Subcutaneous abdominal adipose tissue (tissue), 5 donors: ENCODE data around the gene PKDREJ.

Experiments used
- H3K27ac ChIP-seq: one replicate; pipeline ENCODE4 v1.7.0; 2013; ENCODE audit warnings: low read depth, mild to moderate bottlenecking, inconsistent platforms, low read length, moderate library complexity
- H3K27me3 ChIP-seq, 5 donors: one replicate each; pipeline ENCODE4 v1.7.0; 2013; ENCODE audit warnings: low read length in 5 of 5, inconsistent platforms in 1 of 5; ENCODE audit not compliant: control insufficient read depth in 5 of 5, insufficient read depth in 4 of 5
- H3K36me3 ChIP-seq, 5 donors: one replicate each; pipeline ENCODE4 v1.7.0; 2013; ENCODE audit warnings: low read length in 5 of 5; ENCODE audit not compliant: control insufficient read depth in 5 of 5, insufficient read depth in 5 of 5
- H3K4me1 ChIP-seq, 5 donors: one replicate each; pipeline ENCODE4 v1.7.0; 2013; ENCODE audit warnings: low read length in 5 of 5, mild to moderate bottlenecking in 3 of 5, moderate library complexity in 1 of 5; ENCODE audit not compliant: control insufficient read depth in 5 of 5, insufficient read depth in 5 of 5
- H3K4me3 ChIP-seq, 5 donors: one replicate each; pipeline ENCODE4 v1.7.0; 2013; ENCODE audit warnings: low read length in 5 of 5, low read depth in 1 of 5
- H3K9ac ChIP-seq, 5 donors: one replicate each; pipeline ENCODE4 v1.7.0; 2013; ENCODE audit warnings: low read length in 5 of 5, mild to moderate bottlenecking in 4 of 5, moderate library complexity in 3 of 5
- H3K9me3 ChIP-seq, 5 donors: one replicate each; pipeline ENCODE4 v1.7.0; 2013; ENCODE audit warnings: low read length in 5 of 5; ENCODE audit not compliant: control insufficient read depth in 5 of 5
- donor health status: healthy.
- donor health status: healthy.
- donor health status: healthy.
- donor health status: healthy.
- donor health status: healthy.

PKDREJ gene

DNA sequence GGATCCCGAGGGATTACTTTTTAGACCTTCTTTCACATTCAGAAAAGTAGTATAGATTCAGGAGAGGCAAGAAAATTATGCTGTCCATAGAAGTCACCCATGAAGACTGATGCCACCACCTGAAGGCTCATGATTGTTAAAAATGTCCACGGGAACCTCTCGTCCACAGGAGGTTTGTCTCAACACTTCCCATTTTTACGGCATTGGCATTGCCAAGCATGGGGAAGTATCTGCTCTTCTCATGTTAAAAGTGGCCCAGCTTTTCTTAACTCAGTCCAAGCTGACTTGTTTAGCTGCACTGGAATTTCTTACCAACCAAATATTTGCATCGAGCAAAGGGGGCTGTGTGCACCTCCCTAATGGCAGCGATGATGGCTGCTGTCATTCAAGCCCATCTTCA, 22.6 kb downstream of the PKDREJ start:
- H3K4me3 ChIP-seq: no peak overlapping the region
- H3K27ac ChIP-seq: no peak overlapping the region
- H3K36me3 ChIP-seq: peaks cover 2 to 59% (median 50%) of the 10 kb centered on the region in 5 donors
- H3K9me3 ChIP-seq: no peaks in the 10 kb centered on the region
- H3K27me3 ChIP-seq: no peaks in the 10 kb centered on the region
- H3K9ac ChIP-seq: no peak overlapping the region
- peaks cover 2 to 10% (median 6%) of the 10 kb centered on the region in 5 donors for H3K4me1 ChIP-seq

DNA sequence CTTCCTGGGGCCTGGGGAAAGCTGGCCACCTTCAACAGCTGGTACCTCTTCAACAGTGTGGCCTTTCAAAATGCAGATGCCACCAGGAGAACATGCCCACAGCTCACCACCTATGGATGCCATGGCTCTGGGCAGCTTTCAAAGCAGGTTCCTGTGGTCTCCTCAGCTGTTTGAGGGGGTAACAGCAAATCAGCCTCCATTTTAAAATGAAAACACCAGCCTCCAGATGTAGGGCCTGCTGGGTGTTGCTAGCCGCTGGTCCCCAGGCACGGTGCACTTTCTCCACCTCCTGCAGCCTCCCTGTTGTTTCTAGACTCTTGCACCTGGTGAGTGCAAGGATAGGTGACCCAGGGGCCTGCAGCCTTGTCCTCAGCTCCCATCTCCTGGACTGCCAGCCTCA, 23.1 kb downstream of the PKDREJ start:
- peaks cover 4 to 62% (median 54%) of the 10 kb centered on the region in 5 donors for H3K36me3 ChIP-seq
- no peaks in the 10 kb centered on the region for H3K9me3 ChIP-seq
- no peak overlapping the region for H3K9ac ChIP-seq
- no peak overlapping the region for H3K4me3 ChIP-seq
- no peak overlapping the region for H3K27ac ChIP-seq
- peaks cover 0 to 5% (median 2%) of the 10 kb centered on the region in 5 donors for H3K4me1 ChIP-seq
- no peaks in the 10 kb centered on the region for H3K27me3 ChIP-seq

DNA sequence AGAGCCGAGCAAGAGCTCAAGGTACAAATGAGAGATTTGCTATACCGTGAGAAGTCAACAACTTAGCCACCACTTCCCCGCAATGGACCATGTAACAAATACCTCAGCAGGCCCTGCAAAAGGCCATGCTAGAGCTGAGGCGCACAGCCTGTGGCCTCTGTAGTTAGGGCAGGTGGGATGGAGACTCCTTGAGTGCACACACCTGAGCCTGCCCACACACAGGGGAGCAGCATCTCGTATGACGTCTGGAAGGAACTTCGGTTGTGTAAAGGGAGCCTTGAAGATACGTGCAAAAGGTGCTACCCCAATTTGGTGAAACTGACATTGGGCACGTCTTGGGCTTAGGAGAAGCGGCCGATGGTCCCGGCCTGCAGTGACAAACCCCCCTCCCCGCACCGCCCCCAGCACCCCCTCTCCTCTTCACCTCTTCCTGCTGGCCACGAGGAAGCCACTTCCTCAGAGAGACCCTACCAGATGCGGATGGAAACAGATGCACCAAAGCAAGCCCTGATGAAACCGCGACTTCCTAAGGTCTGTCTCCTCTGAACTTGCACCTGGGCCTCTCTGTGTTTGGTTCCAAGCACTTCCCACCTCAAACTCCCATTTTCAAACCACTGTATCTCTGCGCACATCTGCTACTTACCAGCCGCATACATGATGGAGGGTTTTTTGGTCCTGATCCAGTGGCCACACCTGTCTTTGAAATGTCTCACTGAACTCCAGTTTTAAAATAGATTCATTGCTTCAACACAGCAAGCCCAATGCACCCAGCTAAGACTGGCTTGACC, 23.7 kb downstream of the PKDREJ start:
- peaks cover 0 to 5% (median 0%) of the 10 kb centered on the region in 5 donors for H3K4me1 ChIP-seq
- H3K4me3 ChIP-seq: no peak overlapping the region
- H3K36me3 ChIP-seq: peaks cover 4 to 57% (median 50%) of the 10 kb centered on the region in 5 donors
- H3K27me3 ChIP-seq: no peaks in the 10 kb centered on the region
- H3K27ac ChIP-seq: no peak overlapping the region
- no peak overlapping the region for H3K9ac ChIP-seq
- H3K9me3 ChIP-seq: no peaks in the 10 kb centered on the region

DNA sequence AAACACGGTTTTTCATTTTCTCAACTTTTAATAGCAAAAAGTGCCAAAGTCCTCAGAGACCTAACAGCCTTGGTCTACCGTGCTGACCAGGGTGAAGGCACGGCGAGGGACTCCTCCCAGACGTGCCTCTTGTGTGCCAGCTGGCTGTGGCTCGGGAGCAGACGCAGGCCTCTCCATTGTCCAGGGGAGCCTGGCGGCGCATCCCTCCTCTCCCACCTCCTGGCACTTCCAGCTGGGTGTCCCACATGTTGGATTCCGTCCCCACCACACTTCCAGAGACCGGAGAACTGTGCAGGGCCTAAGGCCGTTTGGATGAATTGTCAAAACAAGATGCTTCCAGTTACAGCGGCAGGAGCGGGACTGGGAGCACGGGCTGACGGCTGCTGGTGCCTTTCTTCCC, 24.6 kb downstream of the PKDREJ start:
- Histone ChIP-seq H3K27ac (no peak overlapping the region), H3K27me3 (no peaks in the 10 kb centered on the region), H3K9me3 (no peaks in the 10 kb centered on the region), H3K9ac (no peak overlapping the region), H3K4me3 (no peak overlapping the region), H3K36me3 (peaks cover 4 to 49% (median 44%) of the 10 kb centered on the region in 5 donors), H3K4me1 (peaks cover 0 to 5% (median 0%) of the 10 kb centered on the region in 5 donors)

DNA sequence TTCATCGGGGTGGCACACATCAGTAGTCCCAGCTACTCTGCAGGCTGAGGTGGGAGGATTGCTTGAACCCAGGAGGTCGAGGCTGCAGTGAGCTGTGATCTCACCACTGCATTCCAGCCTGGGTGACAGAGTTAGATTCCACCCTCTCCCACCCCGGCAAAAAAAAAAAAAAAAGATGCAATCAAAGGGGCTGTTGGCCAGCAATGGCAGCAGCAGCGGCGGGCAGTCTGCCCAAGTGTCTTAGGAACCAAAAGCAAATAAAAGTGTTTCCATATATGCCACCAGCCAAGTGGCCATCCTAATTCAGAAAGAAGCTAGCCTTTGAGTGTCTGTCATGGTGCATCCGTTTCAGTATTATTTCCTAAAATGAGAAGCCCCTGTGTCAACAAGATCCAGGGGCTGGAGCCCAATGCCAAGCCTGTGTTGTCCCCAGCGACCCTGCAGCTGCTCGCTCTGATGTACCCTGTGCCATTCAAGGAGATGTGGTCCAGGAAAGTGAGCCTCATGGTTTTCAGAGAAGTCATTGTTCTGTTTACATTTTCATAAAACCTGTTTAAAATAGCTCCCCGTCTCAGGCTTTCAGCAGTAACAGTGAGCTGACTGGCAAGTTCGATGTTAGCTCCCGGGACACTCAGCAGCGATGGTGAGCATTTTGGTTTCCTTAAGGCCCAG, 25.6 kb downstream of the PKDREJ start:
- Histone ChIP-seq H3K9me3 (no peaks in the 10 kb centered on the region), H3K36me3 (peaks cover 4 to 49% (median 38%) of the 10 kb centered on the region in 5 donors), H3K4me3 (no peak overlapping the region), H3K27ac (no peak overlapping the region), H3K27me3 (no peaks in the 10 kb centered on the region), H3K9ac (no peak overlapping the region), H3K4me1 (peaks cover 0 to 6% (median 2%) of the 10 kb centered on the region in 5 donors)

DNA sequence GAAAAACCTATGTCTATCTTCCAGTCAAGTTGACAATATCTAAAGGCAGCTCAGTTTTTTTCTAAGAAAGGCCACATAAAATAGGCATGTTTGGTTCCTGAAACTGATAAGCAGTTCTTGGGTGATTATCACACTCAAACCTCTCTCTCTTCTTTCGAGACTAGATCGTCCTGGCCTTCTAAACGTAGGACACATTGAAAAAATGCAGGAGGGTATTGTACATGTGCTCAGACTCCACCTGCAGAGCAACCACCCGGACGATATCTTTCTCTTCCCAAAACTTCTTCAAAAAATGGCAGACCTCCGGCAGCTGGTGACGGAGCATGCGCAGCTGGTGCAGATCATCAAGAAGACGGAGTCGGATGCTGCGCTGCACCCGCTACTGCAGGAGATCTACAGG, 28.2 kb downstream of the PKDREJ start:
- Histone ChIP-seq H3K27me3 (no peaks in the 10 kb centered on the region), H3K27ac (no peak overlapping the region), H3K36me3 (peaks cover 7 to 55% (median 46%) of the 10 kb centered on the region in 5 donors), H3K4me1 (peaks cover 0 to 6% (median 2%) of the 10 kb centered on the region in 5 donors), H3K4me3 (no peak overlapping the region), H3K9me3 (no peaks in the 10 kb centered on the region), H3K9ac (no peak overlapping the region)

DNA sequence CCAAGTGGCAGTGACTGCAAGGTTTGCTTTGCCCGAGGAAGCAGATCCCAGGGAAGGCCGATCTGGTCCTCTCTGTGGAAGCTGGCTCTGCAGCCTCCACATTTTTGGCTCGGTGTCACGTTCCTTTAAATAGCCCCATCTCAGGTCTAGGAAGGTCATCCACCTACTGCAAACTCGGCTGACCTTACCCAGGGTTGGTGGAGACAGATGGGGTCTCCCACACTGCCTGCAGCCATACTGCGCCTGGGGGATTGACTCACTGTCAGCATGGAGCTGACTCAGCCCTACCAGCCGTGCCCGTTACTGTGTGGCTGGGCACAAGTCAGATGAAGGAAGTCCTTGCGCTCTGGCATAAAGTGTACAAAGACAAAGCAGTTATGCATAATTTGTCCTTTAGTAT, 29.9 kb downstream of the PKDREJ start:
- Histone ChIP-seq H3K4me3 (no peak overlapping the region), H3K9ac (no peak overlapping the region), H3K4me1 (peaks cover 0 to 6% (median 0%) of the 10 kb centered on the region in 5 donors), H3K27me3 (no peaks in the 10 kb centered on the region), H3K36me3 (peaks cover 7 to 40% (median 30%) of the 10 kb centered on the region in 5 donors), H3K9me3 (no peaks in the 10 kb centered on the region), H3K27ac (no peak overlapping the region)

DNA sequence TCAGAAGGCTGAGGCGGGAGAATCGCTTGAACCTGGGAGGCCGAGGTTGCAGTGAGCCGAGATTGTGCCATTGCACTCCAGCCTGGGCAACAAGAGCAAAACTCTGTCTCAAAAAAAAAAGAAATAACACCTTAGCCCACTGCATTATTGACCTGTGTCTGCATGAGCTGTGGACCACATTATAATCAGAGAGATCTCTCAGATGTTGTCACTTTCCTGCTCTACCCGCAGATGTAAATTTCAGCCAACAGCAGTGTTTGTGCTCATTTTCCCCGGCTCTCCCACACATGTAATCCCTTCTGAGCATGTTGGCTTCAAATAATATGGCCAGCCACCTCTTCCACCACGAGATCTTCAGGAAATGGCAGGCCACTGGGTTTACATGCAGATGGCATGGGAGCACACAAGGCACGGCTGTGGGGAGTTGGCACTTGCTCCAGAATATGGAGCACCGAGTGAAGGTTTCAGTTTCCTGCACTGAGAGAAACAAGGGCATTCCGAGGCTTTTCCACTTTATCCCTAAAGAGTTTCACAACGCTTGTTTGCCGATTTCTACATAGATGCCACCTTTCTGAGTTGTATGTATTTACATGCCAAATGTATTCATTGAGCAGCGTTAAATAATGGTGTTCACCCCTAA, 32.8 kb downstream of the PKDREJ start:
- no peak overlapping the region for H3K27ac ChIP-seq
- peaks cover 4 to 28% (median 21%) of the 10 kb centered on the region in 5 donors for H3K36me3 ChIP-seq
- no peak overlapping the region for H3K9ac ChIP-seq

DNA sequence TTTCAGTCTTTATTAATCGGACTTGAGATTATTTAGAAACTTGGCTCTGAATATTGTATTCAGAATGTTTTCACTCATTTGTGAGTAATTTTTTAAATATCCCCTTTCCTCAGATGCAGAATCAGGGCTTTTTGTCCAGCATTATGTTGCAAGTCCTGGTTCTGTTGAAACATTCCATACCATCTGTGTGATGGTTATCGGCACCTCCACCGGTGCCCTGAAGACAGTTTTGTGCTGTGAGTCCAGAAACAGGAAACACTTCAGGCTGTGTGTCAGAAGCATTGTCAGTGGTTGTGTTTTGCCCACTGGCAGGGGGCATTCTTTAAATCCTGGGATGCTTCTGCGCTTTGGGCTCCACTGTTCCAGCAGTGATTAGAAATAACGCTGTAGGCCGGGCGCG, 33.4 kb downstream of the PKDREJ start:
- peaks cover 2 to 23% (median 19%) of the 10 kb centered on the region in 5 donors for H3K36me3 ChIP-seq
- no peaks in the 10 kb centered on the region for H3K27me3 ChIP-seq
- H3K9ac ChIP-seq: no peak overlapping the region
- no peaks in the 10 kb centered on the region for H3K9me3 ChIP-seq
- H3K4me1 ChIP-seq: peaks cover 0 to 6% (median 0%) of the 10 kb centered on the region in 5 donors
- no peak overlapping the region for H3K27ac ChIP-seq
- no peak overlapping the region for H3K4me3 ChIP-seq

More for the DNA sequence above, 32.8 kb downstream of the PKDREJ start:
- H3K4me3 ChIP-seq: no peak overlapping the region
- H3K4me1 ChIP-seq: peaks cover 0 to 6% (median 0%) of the 10 kb centered on the region in 5 donors
- no peaks in the 10 kb centered on the region for H3K27me3 ChIP-seq
- H3K9me3 ChIP-seq: no peaks in the 10 kb centered on the region

DNA sequence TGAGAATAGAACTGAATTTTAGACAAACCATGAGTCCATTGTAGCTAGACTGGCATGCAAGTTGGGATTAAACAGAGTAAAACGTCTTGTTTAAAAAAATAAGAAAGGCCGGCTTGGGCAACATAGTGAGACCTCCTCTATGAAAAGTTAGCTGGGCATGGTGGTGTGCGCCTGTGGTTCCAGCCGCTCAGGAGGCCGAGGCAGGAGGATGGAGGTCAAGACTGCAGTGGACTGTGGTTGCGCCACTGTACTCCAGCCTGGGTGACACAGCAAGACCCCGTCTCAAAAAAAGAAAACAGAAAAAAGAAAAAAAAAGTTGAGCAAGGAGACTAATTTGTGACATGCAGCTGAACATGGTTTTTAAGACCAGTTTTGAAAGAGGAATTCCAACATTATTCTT, 36.6 kb downstream of the PKDREJ start:
- H3K36me3 ChIP-seq: peaks cover 4 to 38% (median 24%) of the 10 kb centered on the region in 5 donors
- no peaks in the 10 kb centered on the region for H3K27me3 ChIP-seq
- no peak overlapping the region for H3K27ac ChIP-seq
- no peaks in the 10 kb centered on the region for H3K4me1 ChIP-seq
- no peaks in the 10 kb centered on the region for H3K9me3 ChIP-seq
- no peak overlapping the region for H3K9ac ChIP-seq
- H3K4me3 ChIP-seq: no peak overlapping the region
